ENCODE results near the gene SYTL5.

The SYTL5 gene

GRCh38 chrX:38048886-38049285 lies 42.5 kb downstream of the SYTL5 start:
- Histone ChIP-seq H3K36me3 (replicated peaks) (no peaks in the 10 kb centered on the region), H3K4me3 (no peak overlapping the region), H3K4me1 (no peaks in the 10 kb centered on the region), H3K9me3 (no peaks in the 10 kb centered on the region), H3K27me3 (ENCODE audit: low read depth) (no peaks in the 10 kb centered on the region)
- DNase-seq (ENCODE audit: low spot score in 2 of 2) = no peak
- in situ Hi-C loops (cut with MboI; ENCODE audit: low sequenced_read_pairs) = no loop called here

GRCh38 chrX:38050806-38051205 lies 44.5 kb downstream of the SYTL5 start:
- no peak overlapping the region for H3K4me3 ChIP-seq
- in situ Hi-C loops (cut with MboI; ENCODE audit: low sequenced_read_pairs) = no loop called here
- H3K4me1 ChIP-seq = no peaks in the 10 kb centered on the region
- H3K27me3 ChIP-seq (ENCODE audit: low read depth) = no peaks in the 10 kb centered on the region
- H3K36me3 ChIP-seq (replicated peaks) = no peaks in the 10 kb centered on the region
- no peaks in the 10 kb centered on the region for H3K9me3 ChIP-seq
- DNase-seq (ENCODE audit: low spot score in 2 of 2) = no peak

GRCh38 chrX:38052096-38052495 lies 45.7 kb downstream of the SYTL5 start:
- Histone ChIP-seq H3K27me3 (ENCODE audit: low read depth) (no peaks in the 10 kb centered on the region), H3K36me3 (replicated peaks) (no peaks in the 10 kb centered on the region), H3K9me3 (no peaks in the 10 kb centered on the region), H3K4me1 (no peaks in the 10 kb centered on the region), H3K4me3 (no peak overlapping the region)
- no peak for DNase-seq (ENCODE audit: low spot score in 2 of 2)
- in situ Hi-C loops (cut with MboI; ENCODE audit: low sequenced_read_pairs) = no loop called here

GRCh38 chrX:38055170-38055847 lies 49.0 kb downstream of the SYTL5 start:
- DNase-seq (ENCODE audit: low spot score in 2 of 2) = no peak
- H3K9me3 ChIP-seq = no peaks in the 10 kb centered on the region
- H3K27me3 ChIP-seq (ENCODE audit: low read depth) = peaks cover 4% of the 10 kb centered on the region; the same call in 1 of the 2 replicates
- H3K36me3 ChIP-seq (replicated peaks) = no peaks in the 10 kb centered on the region
- in situ Hi-C loops (cut with MboI; ENCODE audit: low sequenced_read_pairs) = no loop called here
- H3K4me3 ChIP-seq = no peak overlapping the region
- H3K4me1 ChIP-seq = no peaks in the 10 kb centered on the region

- Histone ChIP-seq H3K4me1 (peaks cover 10% of the 10 kb centered on the region; the same call in 1 of the 2 replicates), H3K36me3 (replicated peaks) (no peaks in the 10 kb centered on the region), H3K9me3 (no peaks in the 10 kb centered on the region), H3K27me3 (ENCODE audit: low read depth) (peaks cover 4% of the 10 kb centered on the region; the same call in 1 of the 2 replicates), H3K4me3 (no peak overlapping the region)
- DNase-seq (ENCODE audit: low spot score in 2 of 2) = peak in 1 of 2 experiments; percentile 14
- in situ Hi-C loops (cut with MboI; ENCODE audit: low sequenced_read_pairs) = no loop called here
Observed at GRCh38 chrX:38060331-38060878, 54.1 kb downstream of the SYTL5 start.

GRCh38 chrX:38061335-38061734 lies 55.0 kb downstream of the SYTL5 start:
- no peak overlapping the region for H3K4me3 ChIP-seq
- no peaks in the 10 kb centered on the region for H3K36me3 ChIP-seq (replicated peaks)
- H3K9me3 ChIP-seq = no peaks in the 10 kb centered on the region
- peaks cover 10% of the 10 kb centered on the region; the same call in 1 of the 2 replicates for H3K4me1 ChIP-seq
- peak in 1 of 2 experiments; percentile 19 for DNase-seq (ENCODE audit: low spot score in 2 of 2)
- in situ Hi-C loops (cut with MboI; ENCODE audit: low sequenced_read_pairs) = no loop called here
- H3K27me3 ChIP-seq (ENCODE audit: low read depth) = peaks cover 4% of the 10 kb centered on the region; the same call in 1 of the 2 replicates

- in situ Hi-C loops (cut with MboI; ENCODE audit: low sequenced_read_pairs) = no loop called here
- no peaks in the 10 kb centered on the region for H3K36me3 ChIP-seq (replicated peaks)
- H3K4me3 ChIP-seq = no peak overlapping the region
- no peaks in the 10 kb centered on the region for H3K9me3 ChIP-seq
- H3K27me3 ChIP-seq (ENCODE audit: low read depth) = no peaks in the 10 kb centered on the region
- no peak for DNase-seq (ENCODE audit: low spot score in 2 of 2)
- no peaks in the 10 kb centered on the region for H3K4me1 ChIP-seq
Observed at GRCh38 chrX:38066934-38067333, 60.6 kb downstream of the SYTL5 start.

- DNase-seq (ENCODE audit: low spot score in 2 of 2) = no peak
- Histone ChIP-seq H3K36me3 (replicated peaks) (no peaks in the 10 kb centered on the region), H3K4me1 (no peaks in the 10 kb centered on the region), H3K27me3 (ENCODE audit: low read depth) (no peaks in the 10 kb centered on the region), H3K9me3 (no peaks in the 10 kb centered on the region), H3K4me3 (no peak overlapping the region)
- in situ Hi-C loops (cut with MboI; ENCODE audit: low sequenced_read_pairs) = no loop called here
Observed at GRCh38 chrX:38069273-38069672, 62.9 kb downstream of the SYTL5 start.

GRCh38 chrX:38069991-38070390 lies 63.6 kb downstream of the SYTL5 start:
- no peaks in the 10 kb centered on the region for H3K36me3 ChIP-seq (replicated peaks)
- H3K4me3 ChIP-seq = no peak overlapping the region
- no peak for DNase-seq (ENCODE audit: low spot score in 2 of 2)
- no peaks in the 10 kb centered on the region for H3K9me3 ChIP-seq
- in situ Hi-C loops (cut with MboI; ENCODE audit: low sequenced_read_pairs) = no loop called here
- H3K4me1 ChIP-seq = no peaks in the 10 kb centered on the region
- no peaks in the 10 kb centered on the region for H3K27me3 ChIP-seq (ENCODE audit: low read depth)

GRCh38 chrX:38079463-38079862 lies 73.1 kb downstream of the SYTL5 start:
- Histone ChIP-seq H3K4me1 (peaks cover 3% of the 10 kb centered on the region), H3K27me3 (ENCODE audit: low read depth) (no peaks in the 10 kb centered on the region)

GRCh38 chrX:38080808-38081207 lies 74.5 kb downstream of the SYTL5 start:
- Histone ChIP-seq H3K4me1 (peaks cover 3% of the 10 kb centered on the region), H3K36me3 (replicated peaks) (no peaks in the 10 kb centered on the region), H3K27me3 (ENCODE audit: low read depth) (no peaks in the 10 kb centered on the region), H3K9me3 (no peaks in the 10 kb centered on the region), H3K4me3 (no peak overlapping the region)
- DNase-seq (ENCODE audit: low spot score in 2 of 2) = peak in 1 of 2 experiments; percentile 25
- in situ Hi-C loops (cut with MboI; ENCODE audit: low sequenced_read_pairs) = no loop called here

More at GRCh38 chrX:38079463-38079862, 73.1 kb downstream of the SYTL5 start:
- DNase-seq (ENCODE audit: low spot score in 2 of 2) = no peak
- Histone ChIP-seq H3K4me3 (no peak overlapping the region), H3K9me3 (no peaks in the 10 kb centered on the region), H3K36me3 (replicated peaks) (no peaks in the 10 kb centered on the region)
- in situ Hi-C loops (cut with MboI; ENCODE audit: low sequenced_read_pairs) = no loop called here

- Histone ChIP-seq H3K4me3 (no peak overlapping the region), H3K27me3 (ENCODE audit: low read depth) (no peaks in the 10 kb centered on the region), H3K9me3 (no peaks in the 10 kb centered on the region), H3K4me1 (peaks cover 3% of the 10 kb centered on the region), H3K36me3 (replicated peaks) (no peaks in the 10 kb centered on the region)
- DNase-seq (ENCODE audit: low spot score in 2 of 2) = no peak
- in situ Hi-C loops (cut with MboI; ENCODE audit: low sequenced_read_pairs) = no loop called here
Observed at GRCh38 chrX:38081909-38082308, 75.6 kb downstream of the SYTL5 start.

GRCh38 chrX:38082309-38082708 lies 76.0 kb downstream of the SYTL5 start:
- Histone ChIP-seq H3K4me3 (no peak overlapping the region), H3K9me3 (no peaks in the 10 kb centered on the region)
- in situ Hi-C loops (cut with MboI; ENCODE audit: low sequenced_read_pairs) = no loop called here

GRCh38 chrX:38085813-38086212 lies 79.5 kb downstream of the SYTL5 start:
- H3K36me3 ChIP-seq (replicated peaks) = no peaks in the 10 kb centered on the region
- peaks cover 3% of the 10 kb centered on the region for H3K4me1 ChIP-seq
- no peak overlapping the region for H3K4me3 ChIP-seq
- H3K9me3 ChIP-seq = no peaks in the 10 kb centered on the region
- in situ Hi-C loops (cut with MboI; ENCODE audit: low sequenced_read_pairs) = no loop called here
- DNase-seq (ENCODE audit: low spot score in 2 of 2) = no peak
- H3K27me3 ChIP-seq (ENCODE audit: low read depth) = no peaks in the 10 kb centered on the region

More at GRCh38 chrX:38082309-38082708, 76.0 kb downstream of the SYTL5 start:
- Histone ChIP-seq H3K36me3 (replicated peaks) (no peaks in the 10 kb centered on the region), H3K27me3 (ENCODE audit: low read depth) (no peaks in the 10 kb centered on the region), H3K4me1 (peaks cover 3% of the 10 kb centered on the region)
- DNase-seq (ENCODE audit: low spot score in 2 of 2) = no peak
